Measurements from ENCODE around the gene MAST4.

DNA sequence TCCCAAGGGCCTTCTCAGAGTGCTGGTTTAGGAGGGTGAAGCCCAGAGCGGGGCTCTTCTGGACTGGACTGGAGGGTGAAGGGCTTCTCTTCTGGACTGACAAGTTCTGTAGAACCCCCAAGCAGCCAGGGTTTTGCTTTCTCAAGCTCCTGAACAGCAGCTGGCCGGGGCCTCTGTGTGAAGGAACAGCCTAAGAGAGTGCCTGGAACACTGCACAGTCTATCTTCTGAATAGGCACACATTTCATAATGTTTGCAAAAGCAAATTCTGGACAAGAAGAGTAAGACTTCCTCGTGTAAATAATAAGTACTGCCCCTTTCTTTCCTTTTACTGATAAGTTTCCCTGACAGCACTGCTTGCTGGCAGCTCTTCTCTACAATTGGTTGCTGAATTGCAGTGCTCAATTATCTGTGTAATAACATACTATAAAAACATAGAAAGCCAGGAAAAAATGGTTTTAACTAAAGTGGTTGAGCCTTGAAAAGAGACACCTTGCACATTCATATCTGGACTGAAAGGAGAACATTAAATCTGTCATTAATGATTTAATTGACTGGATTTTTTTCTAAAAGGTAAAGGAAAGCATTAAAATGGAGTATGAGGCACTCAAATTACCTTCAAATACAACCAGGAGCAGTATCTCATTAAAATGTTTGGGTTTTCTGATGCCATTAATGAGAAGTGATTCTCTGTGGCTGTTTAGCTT is 20.5 kb downstream of the MAST4 start:
- TF ChIP-seq POLR2A (IDR thresholded peaks at IDR 0.05; ENCODE audit: low read depth, low read length) (no peak), POLR2AphosphoS5 (IDR thresholded peaks at IDR 0.05; ENCODE audit: low read depth, low read length) (no peak)

All from GM12892 (cell line).